K562 (cell line): ENCODE measurements around the gene CABP2. TPM values are rescaled to one million over a fixed set of nuclear protein-coding genes. Genes with fewer than 3 reads are reported as not detected.
A peak's percentile ranks its signal among the peaks of the same experiment; 100 is the strongest.

ENCODE experiments used
- ATAC-seq: fragments of 200-7000 bp; cut with Tn5 transposase; 3 replicates; pipeline ENCODE4 v1.9.1; 2020; ENCODE audit warnings: moderate library complexity
- BruUV-seq: library from RNA; stranded (reverse); fragments of 400-500 nt; replicated peaks from 2 replicates; lab custom pipeline; 2021; lab: Mats Ljungman, UMichigan
- CTCF ChIA-PET: fragments of 300-600 bp; formaldehyde crosslinking; extraction: SDS; loops from one replicate; lab custom pipeline; 2021; ENCODE audit warnings: low intra/inter-chr PET ratio; lab: Yijun Ruan, JAX
- POLR2A ChIA-PET: fragments of 300-600, 350-650 bp; sonication (Branson Sonifier 250); formaldehyde crosslinking; extraction: SDS; loops from one replicate; lab custom pipeline; 2021; ENCODE audit warnings: antibody characterized with exemption, inconsistent platforms; lab: Yijun Ruan, JAX
- DNase-seq, 4 experiments: peaks; one replicate each; pipeline versions ENCODE4 v3.0.0 to v3.0.0-alpha.2; 2011 to 2018; ENCODE audit warnings: low spot score in 3 of 4, mixed read lengths in 3 of 4; ENCODE audit errors: extremely low read depth in 1 of 4
- FAIRE-seq: peaks from 2 replicates; lab custom pipeline; 2011; peaks lifted over from hg19 to GRCh38; lab: Jason Lieb, UNC
- H2AFZ ChIP-seq: 2 replicates; pipeline ENCODE4 v1.6.0; 2011; ENCODE audit warnings: low read depth, low read length, control low read depth, inconsistent platforms
- H3K27ac ChIP-seq: fragments of 200-600 bp; 3 replicates; pipeline ENCODE4 v1.8.0; 2011; ENCODE audit warnings: low read depth, mild to moderate bottlenecking, control low read depth, inconsistent platforms, low read length, moderate library complexity, mixed read lengths; ENCODE audit errors: extremely low read depth
- H3K27me3 ChIP-seq, 2 experiments: fragments of 300-600 bp in 1 of 2; 2 replicates in 1 of 2; 3 replicates in 1 of 2; pipeline versions ENCODE4 v1.6.0 to v1.8.0; 2011; ENCODE audit warnings: inconsistent platforms in 2 of 2, low read length in 2 of 2, mild to moderate bottlenecking in 1 of 2, mixed read lengths in 1 of 2, moderate library complexity in 1 of 2; ENCODE audit not compliant: control insufficient read depth in 2 of 2, insufficient read depth in 2 of 2
- H3K36me3 ChIP-seq: fragments of 300-600 bp; 3 replicates; pipeline ENCODE4 v1.8.0; 2011; ENCODE audit warnings: mild to moderate bottlenecking, low read length, inconsistent platforms; ENCODE audit not compliant: control insufficient read depth, insufficient read depth
- H3K4me1 ChIP-seq, 2 experiments: fragments of 200-600 bp in 1 of 2; replicated peaks in 1 of 2; 2 replicates in 1 of 2; 3 replicates in 1 of 2; pipeline versions ENCODE4 v1.5.1 to v1.8.0; 2011; ENCODE audit warnings: inconsistent platforms in 2 of 2, low read length in 2 of 2, mild to moderate bottlenecking in 1 of 2, mixed read lengths in 1 of 2, moderate library complexity in 1 of 2; ENCODE audit not compliant: control insufficient read depth in 2 of 2, insufficient read depth in 2 of 2
- H3K4me2 ChIP-seq: 2 replicates; pipeline ENCODE4 v1.6.1; 2011; ENCODE audit warnings: low read length, control low read depth, inconsistent platforms, mixed read lengths; ENCODE audit not compliant: insufficient read depth
- H3K4me3 ChIP-seq: fragments of 200-600 bp; sonication (generic), shearing (Covaris generic); 2 replicates; pipeline ENCODE4 v1.5.1; 2016; ENCODE audit warnings: control low read depth, inconsistent platforms
- H3K79me2 ChIP-seq: fragments of 200-600 bp; 3 replicates; pipeline ENCODE4 v1.8.0; 2011; ENCODE audit warnings: low read length, inconsistent platforms; ENCODE audit not compliant: control insufficient read depth, insufficient read depth
- H3K9ac ChIP-seq, 2 experiments: 2 replicates each; pipeline versions ENCODE4 v1.6.0 to v1.6.1; 2011; ENCODE audit warnings: low read depth in 2 of 2, low read length in 2 of 2, control low read depth in 1 of 2, inconsistent platforms in 1 of 2, mild to moderate bottlenecking in 1 of 2, mixed read lengths in 1 of 2; ENCODE audit not compliant: insufficient read depth in 1 of 2
- H3K9me1 ChIP-seq: one replicate; pipeline ENCODE4 v1.6.0; 2011; ENCODE audit warnings: inconsistent platforms, mild to moderate bottlenecking, low read length, moderate library complexity; ENCODE audit not compliant: control insufficient read depth, insufficient read depth
- H3K9me3 ChIP-seq: replicated peaks from 2 replicates; pipeline ENCODE4 v1.5.1; 2011; ENCODE audit warnings: low read depth, low read length, inconsistent platforms; ENCODE audit not compliant: control insufficient read depth, insufficient read depth
- H4K20me1 ChIP-seq: replicated peaks from 2 replicates; pipeline ENCODE4 v1.6.1; 2011; ENCODE audit warnings: low read length, inconsistent platforms, mixed read lengths; ENCODE audit not compliant: control insufficient read depth, insufficient read depth
- ILK ChIP-seq: fragments of 450-650 bp; IDR thresholded peaks from 2 replicates; pipeline ENCODE4 v1.6.1; 2016; ENCODE audit warnings: missing genetic modification characterization, low read depth, mild to moderate bottlenecking, missing compliant biosample characterization, moderate library complexity, borderline replicate concordance
- POLR2G ChIP-seq: fragments of 200-400 bp; formaldehyde crosslinking; IDR thresholded peaks from 2 replicates; pipeline ENCODE4 v1.6.1; 2017; ENCODE audit warnings: low read depth, mild to moderate bottlenecking, antibody characterized with exemption, low read length, moderate library complexity
- RBM34 ChIP-seq: fragments of 200-400 bp; formaldehyde crosslinking; IDR thresholded peaks from 2 replicates; pipeline ENCODE4 v1.6.1; 2018; ENCODE audit warnings: low read length, borderline replicate concordance; ENCODE audit not compliant: insufficient read depth
- WGBS: fragments of 100-300 bp; shearing (Covaris generic); methylation state at CpG from one replicate; pipeline ENCODE4 v1.1.6; 2016; ENCODE audit warnings: low coverage, mixed read lengths; ENCODE audit not compliant: insufficient coverage; ENCODE audit errors: missing lambda C conversion rate; 5-methylcytosine and 5-hydroxymethylcytosine counted together
- in situ Hi-C: fragments of 300-500 bp; cut with MboI; formaldehyde crosslinking; loops from 4 replicates; pipeline ENCODE4 v1.15.0; 2018; ENCODE audit warnings: inconsistent platforms, mixed read lengths
- intact Hi-C: fragments of 100-400 bp; cut with micrococcal nuclease; formaldehyde crosslinking; loops from 2 replicates; pipeline ENCODE4 v1.14.2; 2022
- polyA plus RNA-seq, 8 experiments: library from polyadenylated mRNA; depleted of rRNA in 4 of 8; stranded (reverse) in 5 of 8; unstranded in 3 of 8; fragments of >200 nt; fragmentation: Nextera tagmentation in 2 of 8; fragmentation: Illumina TruSeq in 1 of 8; extraction: Ambion mirVana in 2 of 8; extraction: Trizol in 1 of 8; gene quantifications; 2 replicates each; pipeline versions ENCODE4 v1.2.1 to v1.2.3, GENCODE V29; 2011 to 2014; ENCODE audit warnings: inconsistent platforms in 1 of 8, missing spikeins in 1 of 8
- total RNA-seq, 7 experiments: library from RNA; depleted of rRNA in 6 of 7; stranded (reverse); fragments of >200 nt in 6 of 7; fragmentation: Illumina TruSeq in 2 of 7; extraction: Trizol in 2 of 7; gene quantifications; 2 replicates each; pipeline versions ENCODE4 v1.2.1 to v1.2.3, GENCODE V29; 2011 to 2021; ENCODE audit warnings: low replicate concordance in 1 of 7

CABP2 gene
- total and polyA plus RNA-seq, 9 of the 15 experiments (the other 6 are each of a cell fraction or from before 2014, with no cell fraction given), result not detected

DNA sequence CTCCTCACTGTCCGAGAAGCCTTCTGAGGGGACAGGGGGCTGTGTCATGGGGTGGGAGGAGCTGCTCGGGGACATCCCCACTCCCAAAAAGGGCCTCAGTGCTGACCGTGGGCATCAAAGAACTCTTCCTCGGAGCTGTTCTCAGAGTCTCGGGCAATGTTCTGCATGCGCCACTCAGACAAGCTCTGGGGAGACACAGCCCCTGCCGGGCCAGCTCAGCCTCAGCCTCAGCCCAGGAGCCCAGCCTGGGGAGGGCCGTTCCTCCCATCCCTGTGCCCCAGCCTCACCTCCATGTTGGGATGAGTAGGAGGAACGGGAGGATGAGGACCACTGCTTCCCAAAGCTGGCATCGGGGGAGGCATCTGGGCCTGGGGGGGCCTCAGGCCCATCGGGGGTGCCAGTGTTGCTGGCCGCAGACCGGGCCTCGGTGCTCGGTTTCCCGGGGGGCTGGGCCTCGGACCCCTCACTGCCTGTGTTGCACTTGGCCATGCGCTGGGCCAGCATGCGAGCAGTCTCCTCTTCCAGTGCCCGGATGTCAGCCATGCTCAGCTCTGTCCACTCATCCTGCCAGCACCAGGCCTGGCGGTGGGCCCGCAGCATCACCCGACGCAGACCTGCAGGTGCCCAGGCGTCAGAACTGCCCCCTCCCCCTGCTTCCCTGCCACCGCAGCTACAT, 23.3 kb downstream of the CABP2 start:
- Histone ChIP-seq H3K36me3 (peaks cover 75% of the 10 kb centered on the region; the same call in 2 of the 3 replicates), H3K79me2 (peaks cover 13% of the 10 kb centered on the region; the same call in 2 of the 3 replicates), H3K27me3 (no peaks in the 10 kb centered on the region), H4K20me1 (no peaks in the 10 kb centered on the region), H3K27ac (no peak overlapping the region), H3K9me1 (peaks cover 6% of the 10 kb centered on the region), H2AFZ (no peak overlapping the region), H3K4me3 (no peak overlapping the region), H3K4me1 (peaks cover 4 to 64% of the 10 kb centered on the region in 2 experiments; a peak in 2 of 5 replicates), H3K4me2 (no peak overlapping the region), H3K9ac (peak overlapping the region in 1 of 2 experiments; percentile 26; a peak in 1 of 4 replicates), H3K9me3 (no peaks in the 10 kb centered on the region)
- FAIRE-seq (no peak), ATAC-seq (no peak), DNase-seq (no peak)
- intact Hi-C loops, result no loop called here
- 91% methylated on average over 21 of the region's 26 CpGs for WGBS
- POLR2A ChIA-PET, result interaction anchor here (1.5 kb wide), 1 partner anchor 10 kb away, joined by 9 read pairs; no protein-coding TSS in a partner anchor
- CTCF ChIA-PET, result no interaction called here
- TF ChIP-seq POLR2G (peak; percentile 45), RBM34 (no peak)
- in situ Hi-C loops, result no loop called here
- BruUV-seq, result no TSS peak

DNA sequence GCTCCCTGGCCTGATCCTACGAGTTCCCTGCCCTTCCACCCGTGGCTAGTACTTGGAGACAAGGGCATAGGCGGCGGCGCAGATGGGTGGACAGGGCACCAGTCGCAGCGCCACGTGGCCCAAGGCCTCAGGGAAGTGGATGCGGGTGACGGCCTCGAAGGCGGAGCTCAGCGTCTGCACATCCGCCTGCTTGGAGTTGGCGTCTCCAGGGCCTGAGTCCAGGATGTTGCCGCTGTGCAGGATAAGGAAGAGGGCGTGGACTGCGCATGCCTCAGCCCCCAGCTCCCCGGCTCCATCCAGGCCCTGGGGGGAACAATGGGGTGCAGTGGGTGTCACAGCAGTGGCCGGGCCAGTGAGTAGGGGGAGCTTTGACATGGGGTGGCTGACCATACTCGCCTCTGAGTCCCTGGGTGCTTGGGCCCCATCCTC, 24.7 kb downstream of the CABP2 start:
- intact Hi-C loops, result no loop called here
- in situ Hi-C loops, result no loop called here
- 70% methylated on average over 17 of the region's 21 CpGs for WGBS
- peaks cover 1% of the 10 kb centered on the region; the same call in 1 of the 3 replicates for H3K79me2 ChIP-seq
- ChIA-PET POLR2A (interaction anchor here (1.0 to 1.5 kb wide), 4 partner anchors 9 to 153 kb away, joined by 3 to 9 read pairs (median 4); partner anchors contain the start of gene PTPRCAP), CTCF (no interaction called here)
- no TSS peak for BruUV-seq
- H3K4me3 ChIP-seq, result no peak overlapping the region
- no peaks in the 10 kb centered on the region for H3K9me3 ChIP-seq
- H2AFZ ChIP-seq, result no peak overlapping the region
- H3K27me3 ChIP-seq, result no peaks in the 10 kb centered on the region
- no peak for ATAC-seq
- DNase-seq, result no peak
- peaks cover 0 to 57% of the 10 kb centered on the region in 2 experiments; a peak in 2 of 5 replicates for H3K4me1 ChIP-seq
- peak overlapping the region in 1 of 2 experiments; percentile 65; a peak in 1 of 4 replicates for H3K9ac ChIP-seq
- H3K36me3 ChIP-seq, result peaks cover 86% of the 10 kb centered on the region; the same call in 2 of the 3 replicates
- no peak for FAIRE-seq
- H3K9me1 ChIP-seq, result peaks cover 6% of the 10 kb centered on the region
- H4K20me1 ChIP-seq, result no peaks in the 10 kb centered on the region
- no peak overlapping the region for H3K4me2 ChIP-seq
- no peak overlapping the region for H3K27ac ChIP-seq
- TF ChIP-seq POLR2G, result 0 out of 2 replicates have a peak, but pooled peaks have one; percentile 19
- no peak for TF ChIP-seq ILK (tag)
